AG04450 (cell line): ENCODE data around the gene SHANK2. TPM values are rescaled to one million over a fixed set of nuclear protein-coding genes. Genes with fewer than 3 reads are reported as not detected.
A peak's percentile ranks its signal among the peaks of the same experiment; 100 is the strongest.

Source experiments
- CTCF ChIA-PET: fragments of 300-600, 350-600 bp; formaldehyde crosslinking; extraction: SDS; loops from one replicate; lab custom pipeline; 2022; ENCODE audit warnings: antibody characterized with exemption, inconsistent platforms; lab: Charles Lee
- POLR2A ChIA-PET: fragments of 350-600 bp; formaldehyde crosslinking; extraction: SDS; loops from one replicate; lab custom pipeline; 2021; ENCODE audit warnings: antibody characterized with exemption, inconsistent platforms; lab: Yijun Ruan, JAX
- DNase-seq: peaks from one replicate; pipeline ENCODE4 v3.0.0-alpha.2; 2011; ENCODE audit warnings: low read depth, low spot score
- H3K27ac ChIP-seq: one replicate; pipeline ENCODE4 v1.5.1; 2012; ENCODE audit warnings: low read depth, low read length, control low read depth
- H3K27me3 ChIP-seq: one replicate; pipeline ENCODE4 v1.6.0; 2012; ENCODE audit warnings: low read length; ENCODE audit not compliant: control insufficient read depth, insufficient read depth
- H3K4me3 ChIP-seq: 2 replicates; pipeline ENCODE4 v1.5.1; 2011; ENCODE audit warnings: mild to moderate bottlenecking, low read depth, low read length, control low read depth
- H3K9me3 ChIP-seq: 2 replicates; pipeline ENCODE4 v1.5.1; 2012; ENCODE audit warnings: low read length; ENCODE audit not compliant: control insufficient read depth, insufficient read depth
- polyA plus RNA-seq: library from polyadenylated mRNA; depleted of rRNA; stranded (reverse); fragments of >200 nt; gene quantifications from 2 replicates; pipeline ENCODE4 v1.2.3, GENCODE V29; 2011
- TF ChIP-seq, protein P1 (sequence below): IDR thresholded peaks from 2 replicates; pipeline ENCODE4 v1.5.1; 2011; ENCODE audit warnings: low read depth, low read length, control low read depth, inconsistent platforms

SHANK2 gene
- polyA plus RNA-seq, 1 experiment: 0.72 TPM

DNA sequence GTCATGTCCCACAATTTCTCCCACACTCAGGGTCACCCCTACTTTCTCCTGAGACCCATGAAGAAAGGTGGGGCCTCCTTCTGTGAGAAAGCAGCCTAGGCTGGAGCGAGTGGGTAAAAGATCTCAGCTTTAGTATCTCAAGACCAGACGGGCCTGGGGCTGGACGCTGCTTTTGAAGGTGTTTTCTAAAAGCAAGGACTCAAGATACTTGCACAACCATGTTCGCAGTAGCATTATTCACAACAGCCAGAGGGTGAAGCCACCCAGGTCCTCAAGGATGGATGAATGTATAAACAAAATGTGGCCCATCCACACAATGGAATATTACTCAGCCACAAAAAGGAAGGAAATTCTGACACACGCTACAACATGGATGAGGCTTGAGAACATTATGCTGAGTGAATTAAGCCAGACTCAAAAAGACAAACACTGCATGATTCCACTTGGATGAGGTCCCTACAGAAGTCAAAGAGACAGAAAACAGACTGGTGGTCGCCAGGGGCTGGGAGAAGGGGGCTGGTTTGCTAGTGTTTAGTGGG lies 10.6 kb downstream of the SHANK2 start:
- Histone ChIP-seq H3K27ac (no peak overlapping the region), H3K27me3 (peaks cover 5% of the 10 kb centered on the region), H3K9me3 (no peaks in the 10 kb centered on the region; the same call in 1 of the 2 replicates), H3K4me3 (no peak overlapping the region)
- no peak for DNase-seq
- TF ChIP-seq, protein P1, sequence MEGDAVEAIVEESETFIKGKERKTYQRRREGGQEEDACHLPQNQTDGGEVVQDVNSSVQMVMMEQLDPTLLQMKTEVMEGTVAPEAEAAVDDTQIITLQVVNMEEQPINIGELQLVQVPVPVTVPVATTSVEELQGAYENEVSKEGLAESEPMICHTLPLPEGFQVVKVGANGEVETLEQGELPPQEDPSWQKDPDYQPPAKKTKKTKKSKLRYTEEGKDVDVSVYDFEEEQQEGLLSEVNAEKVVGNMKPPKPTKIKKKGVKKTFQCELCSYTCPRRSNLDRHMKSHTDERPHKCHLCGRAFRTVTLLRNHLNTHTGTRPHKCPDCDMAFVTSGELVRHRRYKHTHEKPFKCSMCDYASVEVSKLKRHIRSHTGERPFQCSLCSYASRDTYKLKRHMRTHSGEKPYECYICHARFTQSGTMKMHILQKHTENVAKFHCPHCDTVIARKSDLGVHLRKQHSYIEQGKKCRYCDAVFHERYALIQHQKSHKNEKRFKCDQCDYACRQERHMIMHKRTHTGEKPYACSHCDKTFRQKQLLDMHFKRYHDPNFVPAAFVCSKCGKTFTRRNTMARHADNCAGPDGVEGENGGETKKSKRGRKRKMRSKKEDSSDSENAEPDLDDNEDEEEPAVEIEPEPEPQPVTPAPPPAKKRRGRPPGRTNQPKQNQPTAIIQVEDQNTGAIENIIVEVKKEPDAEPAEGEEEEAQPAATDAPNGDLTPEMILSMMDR: no peak
- ChIA-PET CTCF (interaction anchor here (0.6 kb wide), 1 partner anchor 144 kb away, joined by 3 read pairs; no protein-coding TSS in a partner anchor), POLR2A (interaction anchor here (1.2 to 1.4 kb wide), 2 partner anchors 57 to 97 kb away, joined by 4 read pairs; no protein-coding TSS in a partner anchor)

DNA sequence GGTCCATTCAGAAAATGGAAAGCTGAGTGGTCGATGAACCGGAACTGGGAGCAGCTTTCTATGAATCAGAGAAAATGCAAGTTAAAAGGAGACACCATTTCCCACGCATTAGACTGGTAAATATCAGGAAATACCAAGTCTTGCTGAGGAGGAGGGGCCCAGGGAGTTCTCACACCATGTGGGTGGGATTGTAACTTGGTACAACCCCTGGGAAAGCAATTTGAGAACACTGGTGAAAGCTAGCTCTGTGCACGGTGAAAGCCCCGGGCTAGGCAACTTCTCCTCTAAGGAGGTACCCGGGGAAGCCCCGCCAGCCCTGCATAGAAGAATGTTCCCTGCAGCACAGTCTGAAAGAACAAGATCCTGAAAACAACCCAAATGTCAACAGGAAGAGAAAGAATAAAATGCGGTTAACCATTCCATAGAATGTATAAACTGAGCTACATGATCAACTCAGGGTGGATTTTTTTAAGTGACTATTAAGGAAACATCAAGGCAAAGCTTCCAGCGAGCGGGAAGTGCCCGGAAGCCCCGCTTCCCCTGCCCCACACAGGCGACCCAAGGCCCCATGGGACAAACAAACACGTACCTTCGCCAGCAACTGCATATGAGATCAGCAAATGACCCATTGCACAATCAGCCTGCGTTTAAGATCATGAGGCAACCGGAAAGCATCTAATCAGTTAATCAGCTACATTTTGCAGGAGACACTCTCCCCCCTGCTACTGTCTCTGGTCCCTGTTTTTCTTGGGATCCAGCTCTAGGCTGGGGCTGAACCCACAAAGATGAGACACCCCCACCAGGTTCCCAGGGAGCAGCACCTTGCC lies 11.3 kb downstream of the SHANK2 start:
- peak overlapping the region; percentile 27 for H3K4me3 ChIP-seq
- CTCF ChIA-PET: no interaction called here
- H3K27me3 ChIP-seq: peaks cover 5% of the 10 kb centered on the region
- TF ChIP-seq, protein P1: no peak
- H3K9me3 ChIP-seq: no peaks in the 10 kb centered on the region; the same call in 1 of the 2 replicates
- DNase-seq: peak; percentile 62
- POLR2A ChIA-PET: interaction anchor here (0.5 to 1.4 kb wide), 3 partner anchors 58 to 98 kb away, joined by 4 read pairs; no protein-coding TSS in a partner anchor
- H3K27ac ChIP-seq: peak overlapping the region; percentile 61

DNA sequence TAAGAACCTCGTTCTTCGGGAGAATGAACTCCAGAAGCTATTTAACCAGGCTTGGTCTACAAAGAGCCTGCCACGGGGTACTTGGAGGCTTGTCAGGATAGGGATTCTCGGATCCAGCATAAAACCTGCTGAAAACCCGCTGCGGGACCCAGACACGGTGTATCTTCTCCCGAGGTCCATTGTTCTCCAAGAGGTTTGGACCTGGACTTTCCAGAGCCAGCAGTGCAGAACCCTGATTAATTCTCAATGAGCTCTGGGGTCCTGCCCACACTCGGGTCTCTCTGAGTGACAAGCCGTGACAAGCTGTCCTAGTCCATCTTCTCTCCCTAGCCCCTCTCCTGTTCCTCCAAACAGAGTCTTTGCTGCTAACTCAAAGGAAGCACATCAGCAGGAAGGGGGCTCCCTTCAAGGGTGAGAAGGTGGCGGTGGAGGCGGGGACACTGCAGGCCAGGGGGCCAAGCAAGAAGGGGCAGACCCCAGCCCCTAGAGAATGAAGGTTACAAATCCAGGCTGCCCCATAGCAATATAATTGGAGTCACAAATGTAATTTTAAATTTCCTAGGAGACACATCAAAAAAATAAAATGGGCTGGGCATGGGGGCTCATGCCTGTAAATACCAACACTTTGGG lies 12.2 kb downstream of the SHANK2 start:
- CTCF ChIA-PET: no interaction called here
- POLR2A ChIA-PET: interaction anchor here (0.5 to 1.4 kb wide), 3 partner anchors 59 to 99 kb away, joined by 4 read pairs; no protein-coding TSS in a partner anchor
- Histone ChIP-seq H3K27ac (no peak overlapping the region), H3K27me3 (peaks cover 4% of the 10 kb centered on the region), H3K9me3 (peaks cover 3% of the 10 kb centered on the region; the same call in 1 of the 2 replicates), H3K4me3 (no peak overlapping the region)
- no peak for DNase-seq
- TF ChIP-seq, protein P1: no peak

DNA sequence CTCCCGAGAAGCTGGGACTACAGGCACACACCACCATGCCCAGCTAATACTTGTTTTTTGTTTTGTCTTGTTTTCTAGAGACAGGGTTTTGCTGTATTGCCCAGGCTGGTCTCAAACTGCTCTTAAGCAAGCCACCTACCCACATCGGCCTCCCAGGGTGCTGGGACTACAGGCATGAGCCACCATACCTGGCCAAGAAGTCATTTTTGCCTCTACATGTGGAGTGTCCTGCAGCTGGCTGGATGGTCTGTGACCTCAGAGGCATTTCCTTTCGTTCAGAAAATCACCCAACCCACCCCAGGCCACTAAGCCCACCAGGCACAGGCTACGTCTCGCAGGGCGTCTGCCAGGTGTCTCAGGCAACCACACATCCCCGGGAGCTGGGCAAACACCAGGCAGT lies 12.8 kb downstream of the SHANK2 start:
- no peak overlapping the region for H3K4me3 ChIP-seq
- ChIA-PET POLR2A (no interaction called here), CTCF (no interaction called here)
- H3K9me3 ChIP-seq: peaks cover 4% of the 10 kb centered on the region; the same call in 1 of the 2 replicates
- DNase-seq: no peak
- TF ChIP-seq, protein P1: no peak
- peaks cover 4% of the 10 kb centered on the region for H3K27me3 ChIP-seq
- no peak overlapping the region for H3K27ac ChIP-seq
